ENCODE measurements around the gene DCST2. TPM values are rescaled to one million over a fixed set of nuclear protein-coding genes. Genes with fewer than 3 reads are reported as not detected.

The DCST2 gene
- total and polyA plus RNA-seq, 2 donors (not counting 3 experiments of a cell fraction or from before 2014, with no cell fraction given), result 0.29 to 0.51 TPM

- H3K4me2 ChIP-seq (ENCODE audit: insufficient read depth, low read length), result peak overlapping the region; percentile 77
- H3K27ac ChIP-seq (ENCODE audit: insufficient read depth, low read depth, low read length), result no peak overlapping the region
- ChIA-PET POLR2A (no interaction called here), CTCF (interaction anchor here (0.5 to 2.0 kb wide), 10 partner anchors 8 to 97 kb away, joined by 3 to 10 read pairs (median 5); partner anchors contain the start of genes ADAM15, FLAD1 and LENEP)
- no peak overlapping the region for H3K9ac ChIP-seq (replicated peaks; ENCODE audit: extremely low read depth, insufficient read depth, low read length)
- dilution Hi-C loops (cut with MboI; ENCODE audit: extremely low pct_ligation_motif_present, low sequenced_read_pairs) (no loop called here), intact Hi-C loops (cut with micrococcal nuclease) (loop anchor here (2.0 kb wide), 1 partner anchor 15 kb away; no protein-coding TSS in a partner anchor)
- H2AFZ ChIP-seq (ENCODE audit: low read depth, low read length), result no peak overlapping the region
- no peak for DNase-seq (ENCODE audit: low read depth, low spot score)
- H3K9me1 ChIP-seq (replicated peaks; ENCODE audit: control insufficient read depth, extremely low read depth, insufficient read depth, low read length), result no peaks in the 10 kb centered on the region
- no TSS peak for BruUV-seq (replicated peaks)
- no peak for FAIRE-seq
- H4K20me1 ChIP-seq (replicated peaks; ENCODE audit: control insufficient read depth, extremely low read depth, insufficient read depth, low read length), result no peaks in the 10 kb centered on the region
- no peak for TF ChIP-seq GATA2 (IDR thresholded peaks at IDR 0.05; ENCODE audit: insufficient read depth, insufficient read length, low read depth, low read length)
- no peak for TF ChIP-seq EZH2 (IDR thresholded peaks at IDR 0.05; ENCODE audit: borderline replicate concordance, low read depth, low read length, severe bottlenecking)
- no peak for TF ChIP-seq JUN (IDR thresholded peaks at IDR 0.05; ENCODE audit: borderline replicate concordance, insufficient read depth, insufficient read length, low read depth)
- no peak for TF ChIP-seq CTCF (IDR thresholded peaks at IDR 0.05; ENCODE audit: extremely low read depth in 1 of 2, insufficient read depth in 1 of 2, low read depth in 1 of 2, low read length in 2 of 2)
- no peak for TF ChIP-seq MAX (IDR thresholded peaks at IDR 0.05; ENCODE audit: insufficient read depth, insufficient read length)
- TF ChIP-seq FOS (IDR thresholded peaks at IDR 0.05; ENCODE audit: borderline replicate concordance, insufficient read depth, low read length), result no peak
- TF ChIP-seq POLR2A (IDR thresholded peaks at IDR 0.05; ENCODE audit: low read depth, low read length), result no peak
- TF ChIP-seq POLR2AphosphoS5 (IDR thresholded peaks at IDR 0.05; ENCODE audit: insufficient read depth, low read depth, low read length), result no peak
- TF ChIP-seq MYC (IDR thresholded peaks at IDR 0.05; ENCODE audit: low read depth, low read length), result no peak
- no peaks in the 10 kb centered on the region for H3K4me1 ChIP-seq (ENCODE audit: control insufficient read depth, extremely low read depth, insufficient read depth, low read length)
- H3K79me2 ChIP-seq (ENCODE audit: control insufficient read depth, insufficient read depth, low read length), result peaks cover under 1% of the 10 kb centered on the region
- H3K27me3 ChIP-seq (ENCODE audit: control insufficient read depth in 2 of 2, insufficient read depth in 2 of 2, low read length in 2 of 2), result peaks cover 0 to 4% of the 10 kb centered on the region in 2 experiments
- no peaks in the 10 kb centered on the region for H3K9me3 ChIP-seq (replicated peaks; ENCODE audit: control insufficient read depth, insufficient read depth, low read length)
- peaks cover 4 to 6% of the 10 kb centered on the region in 2 experiments for H3K36me3 ChIP-seq (ENCODE audit: control insufficient read depth in 2 of 2, extremely low read depth in 1 of 2, insufficient read depth in 2 of 2, low read length in 2 of 2)
- no peak overlapping the region for H3K4me3 ChIP-seq (replicated peaks in 1 of 3; ENCODE audit: insufficient read depth in 1 of 3, low read depth in 1 of 3, low read length in 3 of 3)
These were observed 36.6 kb upstream of the DCST2 start for GRCh38 chr1:155070158-155070621.

All from endothelial cell of umbilical vein (primary cell).